Fibroblast of lung (primary cell): Measurements from ENCODE around the gene SENP1. TPM values are rescaled to one million over a fixed set of nuclear protein-coding genes. Genes with fewer than 3 reads are reported as not detected.
"Not testable (repeated sequence)": the region's sequence is repeated elsewhere in the genome, so short reads cannot be mapped to it uniquely, and the experiment has no call there.

Experiments used
- DNase-seq, 2 donors: peaks; one replicate each; pipeline versions ENCODE4 v3.0.0 to v3.0.0-alpha.2; 2010; ENCODE audit warnings: low read depth in 2 of 2
- H2AFZ ChIP-seq: 2 replicates; pipeline ENCODE4 v1.5.1; 2012; ENCODE audit warnings: low read length, control low read depth, inconsistent platforms
- H3K27ac ChIP-seq: 2 replicates; pipeline ENCODE4 v1.5.1; 2011; ENCODE audit warnings: low read length, control low read depth; ENCODE audit not compliant: insufficient read depth
- H3K27me3 ChIP-seq: 2 replicates; pipeline ENCODE4 v1.5.1; 2011; ENCODE audit warnings: mild to moderate bottlenecking, low read length; ENCODE audit not compliant: control insufficient read depth, insufficient read depth
- H3K36me3 ChIP-seq: 2 replicates; pipeline ENCODE4 v1.5.1; 2011; ENCODE audit warnings: low read length; ENCODE audit not compliant: control insufficient read depth, insufficient read depth
- H3K4me1 ChIP-seq: 2 replicates; pipeline ENCODE4 v1.5.1; 2011; ENCODE audit warnings: low read length; ENCODE audit not compliant: control insufficient read depth, insufficient read depth; ENCODE audit errors: extremely low read depth
- H3K4me2 ChIP-seq: 2 replicates; pipeline ENCODE4 v1.5.1; 2011; ENCODE audit warnings: low read length, control low read depth; ENCODE audit not compliant: insufficient read depth; ENCODE audit errors: extremely low read depth
- H3K4me3 ChIP-seq, 4 experiments: fragments of 200-600 bp in 1 of 4; sonication (generic) in 1 of 4; replicated peaks in 1 of 4; 2 replicates each; pipeline ENCODE4 v1.5.1; 2011 to 2016; ENCODE audit warnings: low read length in 4 of 4, low read depth in 3 of 4, mild to moderate bottlenecking in 3 of 4, control low read depth in 2 of 4, inconsistent platforms in 1 of 4, mixed read lengths in 1 of 4; ENCODE audit not compliant: insufficient read depth in 1 of 4; ENCODE audit errors: control extremely low read depth in 1 of 4
- H3K79me2 ChIP-seq: 2 replicates; pipeline ENCODE4 v1.5.1; 2012; ENCODE audit warnings: mild to moderate bottlenecking, low read length, inconsistent platforms; ENCODE audit not compliant: control insufficient read depth, insufficient read depth
- H3K9ac ChIP-seq: 2 replicates; pipeline ENCODE4 v1.5.1; 2011; ENCODE audit warnings: mild to moderate bottlenecking, low read length, control low read depth; ENCODE audit not compliant: insufficient read depth
- H3K9me3 ChIP-seq: 2 replicates; pipeline ENCODE4 v1.5.1; 2012; ENCODE audit warnings: low read depth, low read length; ENCODE audit not compliant: control insufficient read depth, insufficient read depth
- H4K20me1 ChIP-seq: 2 replicates; pipeline ENCODE4 v1.5.1; 2011; ENCODE audit warnings: low read length; ENCODE audit not compliant: control insufficient read depth, insufficient read depth; ENCODE audit errors: extremely low read depth
- CTCF ChIP-seq, 2 donors: IDR thresholded peaks in 1 of 2; conservative IDR thresholded peaks in 1 of 2; 1 replicate in 1 of 2; 2 replicates in 1 of 2; pipeline ENCODE4 v1.5.1; 2011 to 2012; ENCODE audit warnings: low read length in 2 of 2, control low read depth in 1 of 2, inconsistent platforms in 1 of 2, low read depth in 1 of 2, mild to moderate bottlenecking in 1 of 2
- EZH2 ChIP-seq: IDR thresholded peaks from 2 replicates; pipeline ENCODE4 v1.5.1; 2012; ENCODE audit warnings: low read length, control low read depth, mild to moderate bottlenecking; ENCODE audit errors: missing control alignments
- polyA plus RNA-seq, 2 donors: library from polyadenylated mRNA; depleted of rRNA in 1 of 2; stranded (reverse) in 1 of 2; unstranded in 1 of 2; fragments of >200 nt; gene quantifications; 2 replicates each; pipeline ENCODE4 v1.2.1, GENCODE V29; 2011 to 2012; ENCODE audit warnings: missing spikeins in 1 of 2
- total RNA-seq: library from RNA; depleted of rRNA; stranded (reverse); fragments of >200 nt; gene quantifications from 2 replicates; pipeline ENCODE4 v1.2.1, GENCODE V29; 2014

SENP1 gene
- total and polyA plus RNA-seq, 2 donors (not counting 1 experiment from before 2014, with no cell fraction given) = 14.7 to 17.9 TPM

- Histone ChIP-seq H3K27me3 (peaks cover 3% of the 10 kb centered on the region), H4K20me1 (no peaks in the 10 kb centered on the region), H3K9me3 (no peaks in the 10 kb centered on the region), H3K4me3 (no peak overlapping the region), H3K36me3 (no peaks in the 10 kb centered on the region), H3K27ac (no peak overlapping the region), H2AFZ (no peak overlapping the region), H3K9ac (no peak overlapping the region), H3K79me2 (peaks cover 11% of the 10 kb centered on the region), H3K4me2 (no peak overlapping the region), H3K4me1 (peaks cover 2% of the 10 kb centered on the region)
- DNase-seq = no peak
- no peak for TF ChIP-seq CTCF (conservative IDR thresholded peaks at IDR 0.05 in 1 of 2, IDR thresholded peaks at IDR 0.05 in 1 of 2; ENCODE audit: low read depth in 1 of 2, low read length in 2 of 2)
Observed at GRCh38 chr12:48115957-48116356, 10.1 kb upstream of the SENP1 start.

- DNase-seq, H4K20me1 ChIP-seq: not testable (repeated sequence)
Observed at GRCh38 chr12:48111312-48111693, 5.4 kb upstream of the SENP1 start.

GRCh38 chr12:48110691-48111311, 4.9 kb upstream of the SENP1 start:
- no peak overlapping the region for H2AFZ ChIP-seq
- no peaks in the 10 kb centered on the region for H3K9me3 ChIP-seq
- H3K79me2 ChIP-seq = no peaks in the 10 kb centered on the region
- H3K9ac ChIP-seq = no peak overlapping the region
- no peaks in the 10 kb centered on the region for H3K36me3 ChIP-seq
- H3K4me2 ChIP-seq = no peak overlapping the region
- H3K4me1 ChIP-seq = no peaks in the 10 kb centered on the region
- no peak overlapping the region for H3K27ac ChIP-seq
- TF ChIP-seq CTCF (conservative IDR thresholded peaks at IDR 0.05 in 1 of 2, IDR thresholded peaks at IDR 0.05 in 1 of 2; ENCODE audit: low read depth in 1 of 2, low read length in 2 of 2) (no peak), EZH2 (no peak)
- no peak overlapping the region for H3K4me3 ChIP-seq
- no peak for DNase-seq
- no peaks in the 10 kb centered on the region for H4K20me1 ChIP-seq
- peaks cover 3% of the 10 kb centered on the region for H3K27me3 ChIP-seq

More at GRCh38 chr12:48111312-48111693, 5.4 kb upstream of the SENP1 start:
- not testable (repeated sequence) for H2AFZ ChIP-seq, H3K27me3 ChIP-seq, H3K79me2 ChIP-seq, H3K4me3 ChIP-seq, H3K27ac ChIP-seq, H3K9me3 ChIP-seq, H3K4me1 ChIP-seq, H3K9ac ChIP-seq, H3K4me2 ChIP-seq, H3K36me3 ChIP-seq
